ENCODE measurements around the gene THG1L.

Gene THG1L

GRCh38 chr5:157761690-157762621 is 30.7 kb downstream of the THG1L start:
- DNase-seq, result no peak

DNA sequence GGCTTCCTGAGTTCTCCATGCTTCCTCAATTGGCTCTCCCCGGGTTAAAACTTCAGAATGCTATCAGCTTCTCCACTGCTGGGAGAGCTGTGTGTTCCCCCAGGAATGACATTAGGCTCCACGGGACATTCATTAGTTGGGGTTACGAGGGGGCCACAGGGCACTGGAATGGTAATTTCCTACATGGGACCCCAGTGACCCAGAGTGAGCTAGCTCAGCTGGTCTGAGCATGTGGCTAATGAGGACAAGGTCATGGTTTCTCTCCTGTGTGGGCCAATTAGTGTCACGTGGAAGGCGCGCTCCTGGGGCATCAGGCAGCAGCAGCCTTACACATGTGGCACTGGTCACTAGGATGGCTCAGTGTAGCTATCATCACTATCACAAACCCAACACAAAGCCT is 33.3 kb downstream of the THG1L start:
- DNase-seq, result no peak

DNA sequence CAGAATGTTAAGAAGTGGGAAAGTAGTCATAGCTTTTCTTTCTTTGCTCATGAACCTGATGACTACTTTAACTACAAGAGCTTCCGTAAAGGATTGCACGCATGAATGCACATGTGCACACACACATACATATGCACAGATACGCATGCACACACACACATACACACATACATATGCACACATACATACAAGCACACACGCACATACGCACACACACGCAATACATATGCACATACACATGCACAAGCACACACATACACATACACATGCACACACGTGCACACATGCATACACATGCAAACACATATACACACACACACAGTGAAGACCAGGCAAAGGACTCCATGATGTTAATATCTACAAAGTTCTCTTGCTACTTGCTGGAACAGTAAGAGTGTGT is 35.2 kb downstream of the THG1L start:
- no peak for DNase-seq

- DNase-seq, result no peak
These were observed 35.7 kb downstream of the THG1L start for GRCh38 chr5:157766902-157767301.

GRCh38 chr5:157767689-157768088 is 36.5 kb downstream of the THG1L start:
- no peak for DNase-seq

DNA sequence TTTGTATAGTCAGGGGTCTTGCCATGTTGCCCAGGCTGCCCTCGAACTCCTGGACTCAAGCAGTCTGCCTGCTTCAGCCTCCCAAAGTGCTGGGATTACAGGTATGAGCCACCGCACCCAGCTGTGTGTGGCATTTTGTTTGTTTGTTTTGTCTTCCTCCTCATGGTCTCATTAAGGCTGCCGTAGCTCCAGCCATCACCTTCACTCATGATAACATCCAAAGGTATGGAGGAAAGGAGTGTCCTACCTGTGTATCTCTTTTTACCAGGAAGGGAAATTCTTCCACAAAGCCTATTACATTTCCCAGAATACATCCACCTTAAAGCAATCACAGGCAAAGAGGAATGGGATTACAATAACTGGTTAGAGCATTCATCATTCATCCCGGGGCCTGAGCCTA is 39.4 kb downstream of the THG1L start:
- no peak for DNase-seq

GRCh38 chr5:157772127-157772526 is 40.9 kb downstream of the THG1L start:
- DNase-seq, result no peak

- no peak for DNase-seq
These were observed 47.0 kb downstream of the THG1L start for GRCh38 chr5:157778121-157778805.

DNA sequence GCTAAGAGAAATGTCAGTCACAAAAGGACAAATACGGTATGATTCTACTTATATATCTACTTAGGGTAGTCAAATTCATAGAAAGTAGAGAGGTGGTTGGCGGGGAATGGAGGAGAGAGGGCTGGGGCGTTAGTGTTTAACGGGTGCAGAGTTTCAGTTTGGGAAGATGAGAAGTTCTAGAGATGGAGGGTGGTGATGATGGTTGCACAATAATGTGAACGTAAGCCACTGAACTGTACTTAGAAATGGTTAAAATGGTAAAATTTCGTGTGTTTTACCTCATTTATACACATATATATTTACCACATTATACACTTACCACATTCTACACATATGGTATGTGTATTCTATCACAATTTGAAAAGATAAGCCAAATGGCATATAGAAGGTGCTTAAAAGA is 48.0 kb downstream of the THG1L start:
- DNase-seq, result no peak

- no peak for DNase-seq
These were observed 54.6 kb downstream of the THG1L start for GRCh38 chr5:157785801-157786200.

Measured in activated effector memory CD4-positive, alpha-beta T cell treated with anti-CD3 and anti-CD28 coated beads, Interleukin-2, amount 50 U/mL, for 16 hours (primary cell).